ENCODE data around the gene ADGRL4.

DNA sequence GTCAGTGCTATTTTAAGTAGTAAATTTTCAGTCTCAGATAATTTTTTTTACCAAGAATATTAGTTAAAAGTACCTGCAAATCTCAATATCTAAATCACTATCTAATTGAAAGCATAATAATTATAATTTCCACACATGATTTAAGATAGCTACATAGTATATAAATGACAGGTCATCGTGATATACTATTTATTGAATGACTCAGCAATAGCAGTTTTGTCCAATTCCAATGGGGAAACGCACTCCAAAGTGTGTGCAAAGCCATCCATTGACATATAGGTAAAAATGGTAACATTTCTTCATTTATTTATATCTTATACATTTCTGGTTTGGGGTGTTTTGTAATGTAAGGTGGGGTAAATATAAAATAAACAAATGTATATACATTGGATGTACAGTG, 19.5 kb downstream of the ADGRL4 start:
- TF ChIP-seq, protein P1, sequence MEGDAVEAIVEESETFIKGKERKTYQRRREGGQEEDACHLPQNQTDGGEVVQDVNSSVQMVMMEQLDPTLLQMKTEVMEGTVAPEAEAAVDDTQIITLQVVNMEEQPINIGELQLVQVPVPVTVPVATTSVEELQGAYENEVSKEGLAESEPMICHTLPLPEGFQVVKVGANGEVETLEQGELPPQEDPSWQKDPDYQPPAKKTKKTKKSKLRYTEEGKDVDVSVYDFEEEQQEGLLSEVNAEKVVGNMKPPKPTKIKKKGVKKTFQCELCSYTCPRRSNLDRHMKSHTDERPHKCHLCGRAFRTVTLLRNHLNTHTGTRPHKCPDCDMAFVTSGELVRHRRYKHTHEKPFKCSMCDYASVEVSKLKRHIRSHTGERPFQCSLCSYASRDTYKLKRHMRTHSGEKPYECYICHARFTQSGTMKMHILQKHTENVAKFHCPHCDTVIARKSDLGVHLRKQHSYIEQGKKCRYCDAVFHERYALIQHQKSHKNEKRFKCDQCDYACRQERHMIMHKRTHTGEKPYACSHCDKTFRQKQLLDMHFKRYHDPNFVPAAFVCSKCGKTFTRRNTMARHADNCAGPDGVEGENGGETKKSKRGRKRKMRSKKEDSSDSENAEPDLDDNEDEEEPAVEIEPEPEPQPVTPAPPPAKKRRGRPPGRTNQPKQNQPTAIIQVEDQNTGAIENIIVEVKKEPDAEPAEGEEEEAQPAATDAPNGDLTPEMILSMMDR (IDR thresholded peaks at IDR 0.05): no peak
- TF ChIP-seq POLR2AphosphoS5 (IDR thresholded peaks at IDR 0.05; ENCODE audit: insufficient read depth in 1 of 2, low read depth in 1 of 2) (no peak), POLR2A (IDR thresholded peaks at IDR 0.05) (no peak)

Data from vagina (tissue), 2 donors.